GM21423 (cell line): ENCODE data around the gene PRUNE2.
"Not testable (repeated sequence)": the region's sequence is repeated elsewhere in the genome, so short reads cannot be mapped to it uniquely, and the experiment has no call there.

Experiments
- ATAC-seq: cut with Tn5 transposase; IDR thresholded peaks from one replicate; pipeline ENCODE4 v1.9.1; 2021; ENCODE audit warnings: mild to moderate bottlenecking, moderate library complexity; ENCODE audit not compliant: unreplicated experiment

PRUNE2 gene, protein sequence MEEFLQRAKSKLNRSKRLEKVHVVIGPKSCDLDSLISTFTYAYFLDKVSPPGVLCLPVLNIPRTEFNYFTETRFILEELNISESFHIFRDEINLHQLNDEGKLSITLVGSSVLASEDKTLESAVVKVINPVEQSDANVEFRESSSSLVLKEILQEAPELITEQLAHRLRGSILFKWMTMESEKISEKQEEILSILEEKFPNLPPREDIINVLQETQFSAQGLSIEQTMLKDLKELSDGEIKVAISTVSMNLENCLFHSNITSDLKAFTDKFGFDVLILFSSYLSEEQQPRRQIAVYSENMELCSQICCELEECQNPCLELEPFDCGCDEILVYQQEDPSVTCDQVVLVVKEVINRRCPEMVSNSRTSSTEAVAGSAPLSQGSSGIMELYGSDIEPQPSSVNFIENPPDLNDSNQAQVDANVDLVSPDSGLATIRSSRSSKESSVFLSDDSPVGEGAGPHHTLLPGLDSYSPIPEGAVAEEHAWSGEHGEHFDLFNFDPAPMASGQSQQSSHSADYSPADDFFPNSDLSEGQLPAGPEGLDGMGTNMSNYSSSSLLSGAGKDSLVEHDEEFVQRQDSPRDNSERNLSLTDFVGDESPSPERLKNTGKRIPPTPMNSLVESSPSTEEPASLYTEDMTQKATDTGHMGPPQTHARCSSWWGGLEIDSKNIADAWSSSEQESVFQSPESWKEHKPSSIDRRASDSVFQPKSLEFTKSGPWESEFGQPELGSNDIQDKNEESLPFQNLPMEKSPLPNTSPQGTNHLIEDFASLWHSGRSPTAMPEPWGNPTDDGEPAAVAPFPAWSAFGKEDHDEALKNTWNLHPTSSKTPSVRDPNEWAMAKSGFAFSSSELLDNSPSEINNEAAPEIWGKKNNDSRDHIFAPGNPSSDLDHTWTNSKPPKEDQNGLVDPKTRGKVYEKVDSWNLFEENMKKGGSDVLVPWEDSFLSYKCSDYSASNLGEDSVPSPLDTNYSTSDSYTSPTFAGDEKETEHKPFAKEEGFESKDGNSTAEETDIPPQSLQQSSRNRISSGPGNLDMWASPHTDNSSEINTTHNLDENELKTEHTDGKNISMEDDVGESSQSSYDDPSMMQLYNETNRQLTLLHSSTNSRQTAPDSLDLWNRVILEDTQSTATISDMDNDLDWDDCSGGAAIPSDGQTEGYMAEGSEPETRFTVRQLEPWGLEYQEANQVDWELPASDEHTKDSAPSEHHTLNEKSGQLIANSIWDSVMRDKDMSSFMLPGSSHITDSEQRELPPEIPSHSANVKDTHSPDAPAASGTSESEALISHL (N-terminal part only)

DNA sequence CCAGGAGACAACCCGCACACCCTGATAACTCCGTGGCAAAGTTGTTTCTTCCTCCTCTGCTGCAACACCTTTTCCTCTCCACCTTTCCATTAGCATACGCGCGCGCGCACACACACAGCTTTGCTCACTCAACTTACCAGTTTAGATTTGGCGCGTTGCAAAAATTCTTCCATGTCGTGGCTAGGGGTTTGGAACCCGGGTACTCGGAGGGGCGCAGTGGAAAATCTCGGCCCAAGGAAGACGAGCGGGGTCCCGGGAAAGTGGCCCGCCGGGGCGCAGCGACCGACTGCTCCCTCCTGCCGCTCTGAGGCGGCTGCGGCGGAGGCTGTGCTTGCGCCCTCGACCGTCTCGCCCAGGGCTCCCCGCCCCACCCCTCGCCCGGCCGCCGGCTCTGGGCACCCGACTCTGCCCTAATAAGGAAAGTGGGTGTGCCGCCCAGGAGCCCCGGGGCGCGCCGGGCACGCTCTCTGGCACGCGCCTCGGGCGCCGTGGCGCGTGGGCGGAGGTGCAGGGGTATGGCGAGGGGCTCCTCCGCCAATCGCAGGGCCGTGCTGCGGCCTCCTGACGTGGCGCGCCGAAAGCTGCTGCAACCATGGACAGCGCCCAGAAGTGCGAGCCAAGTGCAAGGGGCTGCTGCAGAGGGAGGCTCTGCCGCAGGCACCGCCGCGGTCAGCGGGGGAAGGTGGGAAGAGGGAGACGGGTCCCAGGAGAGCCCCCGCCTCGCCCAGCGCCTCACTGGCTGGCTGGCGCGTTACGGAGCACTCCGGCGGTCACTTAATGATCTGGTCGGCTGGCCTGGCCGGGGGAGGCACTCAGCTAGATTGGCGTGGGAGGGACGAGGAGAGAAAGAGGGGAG is at the start of gene PRUNE2:
Gene PRUNE2, minus strand, starts transcription at position 324 of the 856 bp plus-strand sequence. Its CDS starts 151 bp downstream, at position 173.
- ATAC-seq, result no peak

DNA sequence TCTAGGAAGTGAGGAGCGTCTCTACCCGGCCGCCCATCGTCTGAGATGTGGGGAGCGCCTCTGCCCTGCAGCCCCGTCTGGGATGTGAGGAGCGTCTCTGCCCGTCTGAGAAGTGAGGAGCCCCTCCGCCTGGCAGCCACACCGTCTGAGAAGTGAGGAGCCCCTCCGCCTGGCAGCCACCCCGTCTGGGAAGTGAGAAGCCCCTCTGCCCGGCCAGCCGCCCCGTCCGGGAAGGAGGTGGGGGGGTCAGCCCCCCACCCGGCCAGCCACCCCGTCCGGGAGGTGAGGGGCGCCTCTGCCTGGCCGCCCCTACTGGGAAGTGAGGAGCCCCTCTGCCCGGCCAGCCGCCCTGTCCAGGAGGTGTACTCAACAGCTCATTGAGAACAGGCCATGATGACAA is 49.5 kb upstream of the PRUNE2 start:
- ATAC-seq, result not testable (repeated sequence)

- no peak for ATAC-seq
Measured at GRCh38 chr9:76949865-76950264, 44.0 kb upstream of the PRUNE2 start.

DNA sequence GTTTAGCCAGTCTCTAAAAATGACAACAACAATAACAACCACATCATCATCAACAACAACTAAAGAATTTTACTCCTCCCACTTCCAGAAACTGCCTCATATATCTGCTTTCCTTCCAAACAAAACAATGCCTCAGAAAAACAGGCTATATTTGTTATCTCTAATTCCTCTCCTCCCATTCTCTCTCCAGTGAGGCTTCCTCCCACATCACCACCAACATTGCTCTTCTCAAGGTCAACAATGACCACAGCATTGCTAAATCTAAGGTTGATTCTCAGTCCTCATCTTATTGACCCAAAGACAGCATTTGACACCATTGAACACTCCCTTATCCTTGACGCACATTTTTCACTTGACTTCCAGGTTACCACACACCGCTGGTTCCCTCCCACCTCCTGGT is 38.1 kb upstream of the PRUNE2 start:
- no peak for ATAC-seq

- no peak for ATAC-seq
Measured at GRCh38 chr9:76943054-76943453, 37.1 kb upstream of the PRUNE2 start.

DNA sequence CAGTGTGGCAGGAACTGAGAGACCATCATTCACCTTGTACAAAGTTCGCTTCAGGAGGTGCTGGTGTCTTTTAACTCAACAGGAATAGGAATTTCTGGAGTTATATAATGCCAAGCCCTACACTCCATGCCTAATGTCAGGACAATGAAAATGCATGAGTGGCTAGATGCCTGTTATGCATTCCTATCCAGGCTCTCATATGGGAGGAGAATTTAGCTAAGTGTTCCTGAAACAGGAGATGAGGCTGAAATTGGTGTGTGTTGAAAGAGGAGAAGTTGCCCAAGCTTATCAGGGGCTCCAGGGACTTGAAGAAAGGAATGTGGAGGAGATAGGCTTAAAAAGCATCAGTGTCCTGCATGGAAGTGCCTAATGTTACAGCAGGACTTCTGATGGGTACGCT is 26.8 kb upstream of the PRUNE2 start:
- no peak for ATAC-seq

- ATAC-seq, result no peak
Measured at GRCh38 chr9:76932265-76932664, 26.4 kb upstream of the PRUNE2 start.

DNA sequence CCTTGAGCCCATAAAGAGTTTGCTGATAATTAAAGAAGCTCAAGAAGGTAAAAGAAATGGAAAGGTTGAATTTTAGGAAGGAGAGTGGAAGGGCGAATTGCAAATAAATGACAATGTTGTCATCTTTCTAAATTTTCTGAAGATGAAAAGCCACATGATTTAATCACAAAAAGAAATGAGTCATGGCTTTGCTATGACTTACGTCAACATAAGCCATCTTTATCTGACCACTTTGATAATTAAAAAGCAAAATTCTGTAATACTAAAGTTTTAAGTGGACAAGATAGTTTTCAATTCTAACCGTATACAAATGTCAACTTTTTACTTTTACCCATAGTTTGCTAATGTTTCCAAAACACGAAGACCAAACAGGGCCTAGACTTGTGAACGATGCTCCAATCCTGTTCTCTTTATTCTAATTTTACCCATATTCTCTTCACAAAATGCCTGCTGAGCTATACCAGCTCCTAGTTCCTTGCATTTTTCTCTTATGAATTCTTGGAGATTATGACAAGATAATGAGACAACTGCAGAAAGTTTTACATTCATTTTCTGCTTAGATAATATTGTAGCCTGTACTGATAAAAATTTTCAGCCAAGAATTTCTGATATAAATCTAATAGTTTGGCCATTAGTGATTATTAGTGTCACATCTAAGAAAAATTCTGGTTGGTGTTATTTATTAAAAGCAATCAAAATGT is 21.8 kb upstream of the PRUNE2 start:
- no peak for ATAC-seq

GRCh38 chr9:76926846-76927245 is 20.9 kb upstream of the PRUNE2 start:
- no peak for ATAC-seq

GRCh38 chr9:76926324-76926741 is 20.4 kb upstream of the PRUNE2 start:
- no peak for ATAC-seq

DNA sequence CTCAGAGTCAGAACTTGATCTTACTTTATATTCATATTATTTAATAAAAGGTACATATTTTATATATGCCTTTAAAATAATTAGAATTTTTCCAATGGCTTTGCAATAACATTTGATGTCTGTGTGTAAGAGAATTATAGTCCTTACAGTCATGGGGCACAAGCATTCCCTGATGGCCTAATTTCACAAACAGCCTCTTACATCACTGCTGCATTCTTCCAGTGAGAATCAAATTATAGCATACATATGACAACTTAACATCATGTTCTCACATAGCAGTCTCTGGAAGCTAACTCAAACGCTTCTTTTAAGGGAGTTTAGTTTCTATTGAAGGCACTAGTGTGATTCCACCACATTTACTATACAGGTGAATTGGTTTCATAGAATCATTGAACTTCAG is 15.3 kb upstream of the PRUNE2 start:
- ATAC-seq, result no peak

GRCh38 chr9:76917299-76917698 is 11.4 kb upstream of the PRUNE2 start:
- ATAC-seq, result no peak

GRCh38 chr9:76916231-76916630 is 10.3 kb upstream of the PRUNE2 start:
- ATAC-seq, result no peak

GRCh38 chr9:76913467-76913866 is 7.6 kb upstream of the PRUNE2 start:
- no peak for ATAC-seq

- ATAC-seq, result no peak
Measured at GRCh38 chr9:76912636-76913275, 6.8 kb upstream of the PRUNE2 start.

DNA sequence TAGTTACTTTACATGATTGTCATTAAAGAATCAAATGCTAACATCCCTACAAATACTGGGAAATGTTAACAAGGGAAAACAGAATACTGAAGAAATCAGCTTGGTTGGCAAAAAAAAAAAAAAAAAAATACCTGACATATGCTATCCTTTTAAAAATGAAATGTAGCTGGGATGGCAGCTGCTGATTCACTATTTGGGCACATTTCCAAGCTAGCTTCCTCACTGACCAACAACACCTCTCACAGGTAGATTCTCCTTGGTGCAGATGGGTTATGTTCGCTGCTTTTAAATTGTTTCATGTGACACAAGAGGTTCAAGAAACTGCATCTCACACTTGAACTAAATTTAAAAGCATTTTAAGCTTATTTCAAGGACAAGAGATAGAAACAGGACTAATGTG is 6.1 kb upstream of the PRUNE2 start:
- no peak for ATAC-seq

DNA sequence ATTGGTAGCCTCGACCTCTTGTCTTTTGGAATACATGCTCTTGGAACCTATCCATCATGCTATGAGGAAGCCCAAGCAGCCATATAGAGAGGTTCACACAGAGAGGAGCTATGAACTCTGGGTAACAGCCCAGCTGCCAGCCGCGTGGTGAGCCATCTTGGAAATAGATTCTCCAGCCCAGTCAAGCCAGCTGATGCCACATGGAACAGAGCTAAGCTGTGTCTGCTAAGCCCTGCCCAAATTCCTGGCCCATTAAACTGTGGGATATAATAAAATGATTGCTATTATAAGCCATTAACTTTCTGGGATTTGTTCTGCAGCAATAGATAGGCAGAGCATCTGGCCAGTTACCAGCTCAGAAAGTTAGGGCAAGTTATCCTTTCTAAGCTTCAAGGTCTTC is 4.9 kb upstream of the PRUNE2 start:
- ATAC-seq, result no peak

- no peak for ATAC-seq
Measured at GRCh38 chr9:76906647-76906975, 697 bp upstream of the PRUNE2 start.
